Measurements from ENCODE around the gene NTRK2. TPM values are rescaled to one million over a fixed set of nuclear protein-coding genes. Genes with fewer than 3 reads are reported as not detected.

Gene NTRK2
- total and polyA plus RNA-seq, 2 experiments from 2014 or later: 0.99 to 3.7 TPM

- no peak for DNase-seq (ENCODE audit: low spot score)
- H3K27me3 ChIP-seq: no peaks in the 10 kb centered on the region
- no peak overlapping the region for H3K4me2 ChIP-seq
- no peaks in the 10 kb centered on the region for H3K79me2 ChIP-seq
- H3K4me1 ChIP-seq (ENCODE audit: insufficient read depth): no peaks in the 10 kb centered on the region
- H3K9me2 ChIP-seq (replicated peaks; ENCODE audit: insufficient read depth): no peaks in the 10 kb centered on the region
- H3K27ac ChIP-seq: no peak overlapping the region
- no peaks in the 10 kb centered on the region for H3K9me3 ChIP-seq (ENCODE audit: low read depth)
- TF ChIP-seq CTCF (IDR thresholded peaks at IDR 0.05; ENCODE audit: poor library complexity): no peak
- WGBS (ENCODE audit: low lambda C conversion rate, missing lambda C conversion rate): 80% methylated on average over 4 of the region's 4 CpGs
- H4K20me1 ChIP-seq (ENCODE audit: insufficient read depth, poor library complexity, severe bottlenecking): no peaks in the 10 kb centered on the region
- H2AFZ ChIP-seq: no peak overlapping the region
- no peaks in the 10 kb centered on the region for H3K36me3 ChIP-seq (replicated peaks; ENCODE audit: insufficient read depth, low read depth)
- no peak overlapping the region for H3K4me3 ChIP-seq
Measured at GRCh38 chr9:85046475-85046874, 376.9 kb downstream of the NTRK2 start.

GRCh38 chr9:85053206-85053786 lies 383.8 kb downstream of the NTRK2 start:
- no peak for TF ChIP-seq EZH2phosphoT487 (IDR thresholded peaks at IDR 0.05; ENCODE audit: low read depth, severe bottlenecking, unreplicated experiment)
- no peak for TF ChIP-seq EZH2 (IDR thresholded peaks at IDR 0.05; ENCODE audit: borderline replicate concordance)
- TF ChIP-seq CTCF (IDR thresholded peaks at IDR 0.05; ENCODE audit: poor library complexity): no peak
- no peaks in the 10 kb centered on the region for H3K79me2 ChIP-seq
- H3K27me3 ChIP-seq: no peaks in the 10 kb centered on the region
- 17% methylated on average over 2 of the region's 2 CpGs for WGBS (ENCODE audit: low lambda C conversion rate, missing lambda C conversion rate)
- peaks cover 13% of the 10 kb centered on the region for H3K4me1 ChIP-seq (ENCODE audit: insufficient read depth)
- H3K27ac ChIP-seq: peak overlapping the region; percentile 38
- H3K4me2 ChIP-seq: peak overlapping the region; percentile 19
- H3K9me3 ChIP-seq (ENCODE audit: low read depth): no peaks in the 10 kb centered on the region
- peak; percentile 49 for DNase-seq (ENCODE audit: low spot score)
- H4K20me1 ChIP-seq (ENCODE audit: insufficient read depth, poor library complexity, severe bottlenecking): no peaks in the 10 kb centered on the region
- no peaks in the 10 kb centered on the region for H3K9me2 ChIP-seq (replicated peaks; ENCODE audit: insufficient read depth)
- no peak overlapping the region for H3K4me3 ChIP-seq
- H2AFZ ChIP-seq: no peak overlapping the region
- H3K36me3 ChIP-seq (replicated peaks; ENCODE audit: insufficient read depth, low read depth): no peaks in the 10 kb centered on the region

GRCh38 chr9:85054017-85054416 lies 384.5 kb downstream of the NTRK2 start:
- no peak for DNase-seq (ENCODE audit: low spot score)
- no peaks in the 10 kb centered on the region for H4K20me1 ChIP-seq (ENCODE audit: insufficient read depth, poor library complexity, severe bottlenecking)
- no peaks in the 10 kb centered on the region for H3K9me3 ChIP-seq (ENCODE audit: low read depth)
- H3K4me2 ChIP-seq: no peak overlapping the region
- peak overlapping the region; percentile 38 for H3K27ac ChIP-seq
- no peaks in the 10 kb centered on the region for H3K9me2 ChIP-seq (replicated peaks; ENCODE audit: insufficient read depth)
- WGBS (ENCODE audit: low lambda C conversion rate, missing lambda C conversion rate): 85% methylated on average over 4 of the region's 4 CpGs
- H3K79me2 ChIP-seq: no peaks in the 10 kb centered on the region
- H3K27me3 ChIP-seq: no peaks in the 10 kb centered on the region
- no peak overlapping the region for H3K4me3 ChIP-seq
- H3K4me1 ChIP-seq (ENCODE audit: insufficient read depth): peaks cover 13% of the 10 kb centered on the region
- no peak for TF ChIP-seq EZH2 (IDR thresholded peaks at IDR 0.05; ENCODE audit: borderline replicate concordance)
- TF ChIP-seq EZH2phosphoT487 (IDR thresholded peaks at IDR 0.05; ENCODE audit: low read depth, severe bottlenecking, unreplicated experiment): no peak
- TF ChIP-seq CTCF (IDR thresholded peaks at IDR 0.05; ENCODE audit: poor library complexity): no peak
- H2AFZ ChIP-seq: no peak overlapping the region
- no peaks in the 10 kb centered on the region for H3K36me3 ChIP-seq (replicated peaks; ENCODE audit: insufficient read depth, low read depth)

All from hepatocyte (in vitro differentiated cells).